Measurements from ENCODE around the gene DHX16. TPM values are rescaled to one million over a fixed set of nuclear protein-coding genes. Genes with fewer than 3 reads are reported as not detected.

DHX16 gene
- total RNA-seq, 1 donor from 2014 or later = 26.9 TPM

DNA sequence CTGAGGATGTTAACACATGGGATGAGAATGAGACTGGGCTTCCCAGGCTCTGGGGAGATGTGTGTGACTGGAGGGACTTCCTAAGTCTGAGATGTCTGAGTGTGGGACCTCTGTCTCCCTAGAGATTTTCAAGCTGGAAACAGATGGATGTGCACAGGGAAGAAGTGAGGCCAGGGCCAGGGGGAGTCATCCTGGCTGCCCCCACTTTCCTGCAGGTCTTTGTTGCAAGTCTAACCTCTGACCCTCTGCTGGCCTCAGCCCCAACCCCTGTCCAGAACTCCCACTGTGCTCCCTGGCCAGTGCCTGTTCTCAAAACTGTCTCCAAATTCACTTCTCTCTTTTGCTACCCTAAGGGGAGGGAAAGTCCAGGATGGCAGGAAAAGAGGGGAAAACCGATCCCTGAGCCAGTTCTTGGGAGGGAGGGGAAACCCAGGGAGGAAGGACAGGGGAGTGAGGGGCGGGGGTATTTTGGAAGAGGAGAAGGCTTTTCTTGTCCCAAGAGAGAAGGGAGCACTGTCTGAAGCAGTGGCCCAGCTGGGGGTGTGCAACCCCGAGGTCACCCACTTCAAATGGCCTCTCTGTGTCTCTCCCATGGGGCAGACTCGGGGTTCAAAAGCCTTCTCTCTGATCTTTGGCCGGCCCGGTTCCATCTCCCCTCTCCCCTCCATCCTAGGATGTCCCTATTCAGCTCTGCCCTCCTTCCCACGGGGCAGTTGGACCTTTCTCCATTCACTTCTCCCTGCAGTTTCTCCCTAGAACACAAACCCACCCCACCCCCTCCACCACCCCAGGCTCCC is 10.6 kb upstream of the DHX16 start:
- Mint-ChIP-seq H3K27ac (ENCODE audit: unreplicated experiment) (peak overlapping the region; percentile 86), H3K4me3 (ENCODE audit: unreplicated experiment) (peak overlapping the region; percentile 97), H3K36me3 (ENCODE audit: unreplicated experiment) (peaks cover 5% of the 10 kb centered on the region), H3K4me1 (ENCODE audit: low read depth, unreplicated experiment) (peaks cover 40% of the 10 kb centered on the region), H3K9me3 (ENCODE audit: unreplicated experiment) (peaks cover 21% of the 10 kb centered on the region), H3K27me3 (ENCODE audit: unreplicated experiment) (peaks cover 32% of the 10 kb centered on the region)
- no peak for DNase-seq
- TF ChIP-seq, protein P1, sequence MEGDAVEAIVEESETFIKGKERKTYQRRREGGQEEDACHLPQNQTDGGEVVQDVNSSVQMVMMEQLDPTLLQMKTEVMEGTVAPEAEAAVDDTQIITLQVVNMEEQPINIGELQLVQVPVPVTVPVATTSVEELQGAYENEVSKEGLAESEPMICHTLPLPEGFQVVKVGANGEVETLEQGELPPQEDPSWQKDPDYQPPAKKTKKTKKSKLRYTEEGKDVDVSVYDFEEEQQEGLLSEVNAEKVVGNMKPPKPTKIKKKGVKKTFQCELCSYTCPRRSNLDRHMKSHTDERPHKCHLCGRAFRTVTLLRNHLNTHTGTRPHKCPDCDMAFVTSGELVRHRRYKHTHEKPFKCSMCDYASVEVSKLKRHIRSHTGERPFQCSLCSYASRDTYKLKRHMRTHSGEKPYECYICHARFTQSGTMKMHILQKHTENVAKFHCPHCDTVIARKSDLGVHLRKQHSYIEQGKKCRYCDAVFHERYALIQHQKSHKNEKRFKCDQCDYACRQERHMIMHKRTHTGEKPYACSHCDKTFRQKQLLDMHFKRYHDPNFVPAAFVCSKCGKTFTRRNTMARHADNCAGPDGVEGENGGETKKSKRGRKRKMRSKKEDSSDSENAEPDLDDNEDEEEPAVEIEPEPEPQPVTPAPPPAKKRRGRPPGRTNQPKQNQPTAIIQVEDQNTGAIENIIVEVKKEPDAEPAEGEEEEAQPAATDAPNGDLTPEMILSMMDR (IDR thresholded peaks at IDR 0.05; ENCODE audit: partially characterized antibody, unreplicated experiment) = no peak

DNA sequence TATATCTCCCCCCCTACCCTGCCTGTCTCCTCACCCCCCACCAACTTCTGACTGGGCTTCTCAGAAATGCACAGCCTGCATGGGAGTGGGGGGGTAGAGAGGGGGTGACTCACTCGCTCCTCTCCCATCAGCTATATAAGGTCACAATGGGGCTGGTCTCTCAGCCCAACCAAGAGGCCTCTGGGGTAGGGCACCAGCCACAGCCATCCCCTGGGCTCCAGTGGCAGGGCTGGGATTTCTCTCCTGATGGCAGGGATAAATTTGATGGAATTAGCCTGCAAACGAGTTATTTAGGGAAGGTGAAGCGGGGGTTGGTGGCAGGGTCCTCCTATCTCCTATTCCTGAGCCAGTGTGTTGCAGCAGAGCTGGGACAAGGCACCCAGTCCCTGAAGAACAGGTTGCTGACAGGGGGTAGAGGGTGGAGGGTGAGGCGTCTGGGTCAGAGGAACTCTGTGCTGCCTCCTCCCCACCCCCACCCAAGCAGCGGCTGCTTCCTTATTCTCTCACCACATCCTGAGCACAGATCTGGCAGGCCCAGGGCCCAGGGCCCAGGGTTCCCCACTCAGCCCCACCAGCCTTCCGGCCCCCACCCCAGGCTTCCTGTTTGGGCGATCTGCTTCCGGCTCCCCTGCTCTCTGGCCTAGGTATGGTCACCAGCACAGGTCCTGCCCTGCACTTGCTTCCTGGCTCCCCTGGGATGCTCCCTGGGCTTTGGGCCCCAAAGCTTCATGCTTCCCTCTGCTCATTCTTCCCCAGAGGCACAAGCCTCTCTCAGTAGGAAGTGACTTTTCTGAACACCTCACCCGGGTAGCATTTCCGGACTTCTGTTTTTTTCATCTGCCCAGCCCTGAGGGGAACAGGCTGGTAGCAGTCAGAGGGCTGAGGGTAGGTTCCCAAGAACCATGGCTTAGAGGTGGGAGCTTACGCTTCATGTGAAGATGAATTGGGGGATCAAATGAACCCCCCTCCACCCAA is 9.6 kb upstream of the DHX16 start:
- TF ChIP-seq, protein P1 (IDR thresholded peaks at IDR 0.05; ENCODE audit: partially characterized antibody, unreplicated experiment) = no peak
- peaks cover 24% of the 10 kb centered on the region for H3K27me3 Mint-ChIP-seq (ENCODE audit: unreplicated experiment)

DNA sequence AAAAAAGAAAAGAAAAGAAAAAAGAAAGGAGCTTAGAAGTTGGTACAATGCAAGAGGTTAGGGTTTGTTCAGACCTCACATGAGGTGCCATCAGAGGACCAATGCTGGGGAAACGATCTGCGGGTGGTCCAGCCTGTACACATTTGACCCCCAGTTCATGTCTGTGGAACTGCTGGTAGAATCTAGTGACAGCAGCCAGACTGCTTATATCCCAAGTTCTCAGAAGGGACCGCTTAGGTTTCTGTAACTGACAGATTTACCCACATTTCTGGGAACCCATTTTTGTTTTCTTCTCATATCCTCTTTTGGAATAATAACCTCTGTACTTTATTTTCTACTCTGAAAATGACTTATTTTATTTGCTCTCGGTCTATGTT is 8.9 kb upstream of the DHX16 start:
- Mint-ChIP-seq H3K27me3 (ENCODE audit: unreplicated experiment) (peaks cover 24% of the 10 kb centered on the region), H3K27ac (ENCODE audit: unreplicated experiment) (peak overlapping the region; percentile 62), H3K4me1 (ENCODE audit: low read depth, unreplicated experiment) (peaks cover 35% of the 10 kb centered on the region), H3K9me3 (ENCODE audit: unreplicated experiment) (peaks cover 12% of the 10 kb centered on the region), H3K36me3 (ENCODE audit: unreplicated experiment) (peaks cover 5% of the 10 kb centered on the region), H3K4me3 (ENCODE audit: unreplicated experiment) (peak overlapping the region; percentile 97)
- TF ChIP-seq, protein P1 (IDR thresholded peaks at IDR 0.05; ENCODE audit: partially characterized antibody, unreplicated experiment) = no peak
- no peak for DNase-seq

More for the DNA sequence above, 9.6 kb upstream of the DHX16 start:
- peaks cover 12% of the 10 kb centered on the region for H3K9me3 Mint-ChIP-seq (ENCODE audit: unreplicated experiment)
- H3K4me1 Mint-ChIP-seq (ENCODE audit: low read depth, unreplicated experiment) = peaks cover 35% of the 10 kb centered on the region
- H3K4me3 Mint-ChIP-seq (ENCODE audit: unreplicated experiment) = peak overlapping the region; percentile 97
- peaks cover 5% of the 10 kb centered on the region for H3K36me3 Mint-ChIP-seq (ENCODE audit: unreplicated experiment)
- H3K27ac Mint-ChIP-seq (ENCODE audit: unreplicated experiment) = peak overlapping the region; percentile 86
- DNase-seq = no peak

GRCh38 chr6:30679765-30680535 is 7.1 kb upstream of the DHX16 start:
- peaks cover 29% of the 10 kb centered on the region for H3K4me1 Mint-ChIP-seq (ENCODE audit: low read depth, unreplicated experiment)
- TF ChIP-seq, protein P1 (IDR thresholded peaks at IDR 0.05; ENCODE audit: partially characterized antibody, unreplicated experiment) = no peak
- H3K27ac Mint-ChIP-seq (ENCODE audit: unreplicated experiment) = peak overlapping the region; percentile 52
- H3K36me3 Mint-ChIP-seq (ENCODE audit: unreplicated experiment) = peaks cover 6% of the 10 kb centered on the region
- H3K9me3 Mint-ChIP-seq (ENCODE audit: unreplicated experiment) = peaks cover 13% of the 10 kb centered on the region
- peak overlapping the region; percentile 90 for H3K4me3 Mint-ChIP-seq (ENCODE audit: unreplicated experiment)
- DNase-seq = no peak
- H3K27me3 Mint-ChIP-seq (ENCODE audit: unreplicated experiment) = peaks cover 13% of the 10 kb centered on the region
